ENCODE results near the gene ISG20. TPM values are rescaled to one million over a fixed set of nuclear protein-coding genes. Genes with fewer than 3 reads are reported as not detected.

The ISG20 gene
- polyA plus RNA-seq, 2 of the 4 experiments (the other 2 are of a cell fraction), result 7.2 to 47.4 TPM

GRCh38 chr15:88617790-88618189, 21.0 kb upstream of the ISG20 start:
- Histone ChIP-seq H3K4me3 (no peak overlapping the region), H3K4me1 (peaks cover 35% of the 10 kb centered on the region), H3K27ac (no peak overlapping the region), H3K9me3 (no peaks in the 10 kb centered on the region), H3K4me2 (no peak overlapping the region)
- ATAC-seq, result no peak
- CTCF ChIA-PET, result interaction anchor here (1.0 kb wide), 1 partner anchor 141 kb away, joined by 6 read pairs; no protein-coding TSS in a partner anchor
- 67% methylated on average over 1 of the region's 1 CpG for WGBS (ENCODE audit: missing lambda C conversion rate)
- POLR2A ChIA-PET, result no interaction called here
- TF ChIP-seq E2F6 (IDR thresholded peaks at IDR 0.05; ENCODE audit: borderline replicate concordance, low read depth) (no peak), CHD4 (IDR thresholded peaks at IDR 0.05; ENCODE audit: borderline replicate concordance) (no peak), NR3C1 (IDR thresholded peaks at IDR 0.05) (no peak), HMGXB4 (CRISPR knock-in tag; IDR thresholded peaks at IDR 0.05; ENCODE audit: borderline replicate concordance) (no peak), HES2 (IDR thresholded peaks at IDR 0.05) (no peak), NPAS2 (CRISPR knock-in tag; IDR thresholded peaks at IDR 0.05; ENCODE audit: borderline replicate concordance) (no peak), NFE2L2 (conservative IDR thresholded peaks at IDR 0.05; ENCODE audit: low read length) (no peak)
- FAIRE-seq, result no peak
- DNase-seq (ENCODE audit: low read depth in 1 of 2, low spot score in 1 of 2), result no peak

- H3K27ac ChIP-seq, result no peak overlapping the region
- no peak overlapping the region for H3K4me3 ChIP-seq
- CTCF ChIA-PET, result interaction anchor here (1.0 kb wide), 1 partner anchor 142 kb away, joined by 6 read pairs; no protein-coding TSS in a partner anchor
- H3K4me2 ChIP-seq, result no peak overlapping the region
- H3K4me1 ChIP-seq, result peaks cover 37% of the 10 kb centered on the region
- H3K9me3 ChIP-seq, result no peaks in the 10 kb centered on the region
- POLR2A ChIA-PET, result no interaction called here
- TF ChIP-seq GATA3 (IDR thresholded peaks at IDR 0.05; ENCODE audit: borderline replicate concordance) (no peak), HOXB13 (CRISPR knock-in tag; IDR thresholded peaks at IDR 0.05; ENCODE audit: low read depth) (no peak), MYC (IDR thresholded peaks at IDR 0.05; ENCODE audit: borderline replicate concordance, low read length) (no peak), POLR2AphosphoS2 (conservative IDR thresholded peaks at IDR 0.05; ENCODE audit: low read length) (no peak), SREBF2 (IDR thresholded peaks at IDR 0.05) (no peak), FOXS1 (CRISPR knock-in tag; IDR thresholded peaks at IDR 0.05) (no peak), CEBPB (IDR thresholded peaks at IDR 0.05) (no peak), CHD4 (IDR thresholded peaks at IDR 0.05; ENCODE audit: borderline replicate concordance) (no peak), ZC3H11A (IDR thresholded peaks at IDR 0.05) (no peak), JUN (IDR thresholded peaks at IDR 0.05) (no peak), RFX5 (IDR thresholded peaks at IDR 0.05) (no peak), POLR2A (IDR thresholded peaks at IDR 0.05; ENCODE audit: low read length) (no peak), ZSCAN20 (CRISPR knock-in tag; IDR thresholded peaks at IDR 0.05) (no peak), HEYL (CRISPR knock-in tag; IDR thresholded peaks at IDR 0.05) (no peak), CTCF (IDR thresholded peaks at IDR 0.05) (no peak), NR3C1 (IDR thresholded peaks at IDR 0.05) (no peak), TFCP2L1 (CRISPR knock-in tag; IDR thresholded peaks at IDR 0.05) (no peak), CHD2 (IDR thresholded peaks at IDR 0.05; ENCODE audit: low read length, partially characterized antibody) (no peak)
- FAIRE-seq (no peak), DNase-seq (ENCODE audit: low read depth in 1 of 2, low spot score in 1 of 2) (no peak), ATAC-seq (no peak)
Observed at GRCh38 chr15:88618686-88619085, 20.1 kb upstream of the ISG20 start.

Data from A549 (cell line).